Thyroid gland (tissue), 4 donors: Measurements from ENCODE around the gene LHPP. TPM values are rescaled to one million over a fixed set of nuclear protein-coding genes. Genes with fewer than 3 reads are reported as not detected.
A peak's percentile ranks its signal among the peaks of the same experiment; 100 is the strongest.

Experiments used
- DNase-seq, 2 donors: peaks; one replicate each; pipeline ENCODE4 v3.0.0-alpha.2; 2019
- H3K27ac ChIP-seq, 3 donors: fragments of 200-600 bp; sonication (generic); 1 replicate in 2 of 3; 2 replicates in 1 of 3; pipeline ENCODE4 v1.5.1; 2016 to 2019; ENCODE audit warnings: mild to moderate bottlenecking in 1 of 3, moderate library complexity in 1 of 3
- H3K27me3 ChIP-seq: fragments of 200-600 bp; sonication (generic); one replicate; pipeline ENCODE4 v1.5.1; 2019
- H3K36me3 ChIP-seq, 2 donors: fragments of 200-600 bp; sonication (generic); one replicate each; pipeline ENCODE4 v1.5.1; 2016 to 2019
- H3K4me1 ChIP-seq, 2 donors: fragments of 200-600 bp; sonication (generic); one replicate each; pipeline ENCODE4 v1.5.1; 2017 to 2019
- H3K4me3 ChIP-seq, 3 donors: fragments of 200-600 bp; sonication (generic); replicated peaks in 1 of 3; 1 replicate in 2 of 3; 2 replicates in 1 of 3; pipeline ENCODE4 v1.5.1; 2016; ENCODE audit warnings: mild to moderate bottlenecking in 1 of 3
- H3K9me3 ChIP-seq: fragments of 200-600 bp; sonication (generic); one replicate; pipeline ENCODE4 v1.5.1; 2017
- POLR2A ChIP-seq, 2 donors: fragments of 450-650 bp; IDR thresholded peaks; one replicate each; pipeline ENCODE4 v1.6.1; 2017; ENCODE audit warnings: antibody characterized with exemption in 2 of 2, mild to moderate bottlenecking in 2 of 2, moderate library complexity in 1 of 2
- WGBS, 2 donors: methylation state at CpG; one replicate each; pipeline ENCODE4 v1.1.5; 2017; 5-methylcytosine and 5-hydroxymethylcytosine counted together
- intact Hi-C: fragments of 100-400 bp; cut with DNase I; formaldehyde crosslinking; loops from one replicate; pipeline ENCODE4 v1.15.1; 2023
- total RNA-seq, 4 donors: library from RNA; depleted of rRNA; stranded (reverse); fragments of >200 nt; gene quantifications; one replicate each; pipeline ENCODE4 v1.2.3, GENCODE V29; 2016
- TF ChIP-seq, protein P1 (sequence below), 6 experiments: fragments of 200-600 bp in 3 of 6; fragments of 450-650 bp in 3 of 6; sonication (generic) in 3 of 6; IDR thresholded peaks; one replicate each; pipeline ENCODE4 v1.5.1; 2016 to 2019; ENCODE audit warnings: antibody characterized with exemption in 6 of 6, mild to moderate bottlenecking in 2 of 6, inconsistent platforms in 1 of 6, moderate library complexity in 1 of 6

LHPP gene
- total RNA-seq, 4 donors from 2014 or later, result 8.3 to 69.9 (median 48.3) TPM

DNA sequence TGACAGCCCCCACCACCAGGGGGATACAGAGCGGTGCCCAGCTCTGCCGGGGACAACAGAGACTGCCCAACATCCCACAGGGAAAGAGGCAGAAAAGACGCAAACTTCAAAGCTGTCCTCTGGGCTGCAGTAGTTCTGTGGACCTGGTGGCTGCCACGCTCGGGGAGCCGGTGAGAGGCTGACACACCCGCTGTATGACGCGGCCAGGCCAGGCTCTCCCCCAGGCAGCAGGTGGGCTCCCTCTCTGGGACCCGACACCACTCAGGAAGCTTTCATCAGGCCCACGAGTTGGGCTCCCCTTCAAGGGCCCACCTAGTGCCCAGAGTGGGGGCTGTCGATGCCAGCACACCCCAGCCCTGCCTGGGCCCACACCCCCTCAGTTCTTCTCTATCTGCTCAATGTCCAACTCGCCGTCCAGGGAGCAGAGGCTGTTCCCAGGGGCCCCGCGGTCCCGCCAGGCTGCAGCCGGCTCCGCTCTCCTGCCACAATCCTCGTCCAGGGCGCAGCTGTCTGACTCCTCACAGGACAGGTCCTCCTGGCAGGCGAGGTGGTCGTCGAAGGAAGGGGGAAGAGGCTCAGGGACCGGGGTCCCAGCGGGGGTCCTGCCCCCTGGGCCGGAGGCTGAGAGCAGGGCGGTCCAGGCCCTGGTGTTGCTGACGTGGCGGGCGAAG lies 161.4 kb downstream of the LHPP start:
- peaks cover 94 to 100% of the 10 kb centered on the region in 2 donors for H3K4me1 ChIP-seq
- 69 to 77% methylated on average over 20 to 24 of the region's 31 CpGs for WGBS, 2 donors
- H3K27ac ChIP-seq, result peak overlapping the region; percentile 88 to 98 (median 98)
- no peaks in the 10 kb centered on the region for H3K27me3 ChIP-seq
- no peaks in the 10 kb centered on the region for H3K9me3 ChIP-seq
- H3K4me3 ChIP-seq, result no peak overlapping the region
- TF ChIP-seq, protein P1, sequence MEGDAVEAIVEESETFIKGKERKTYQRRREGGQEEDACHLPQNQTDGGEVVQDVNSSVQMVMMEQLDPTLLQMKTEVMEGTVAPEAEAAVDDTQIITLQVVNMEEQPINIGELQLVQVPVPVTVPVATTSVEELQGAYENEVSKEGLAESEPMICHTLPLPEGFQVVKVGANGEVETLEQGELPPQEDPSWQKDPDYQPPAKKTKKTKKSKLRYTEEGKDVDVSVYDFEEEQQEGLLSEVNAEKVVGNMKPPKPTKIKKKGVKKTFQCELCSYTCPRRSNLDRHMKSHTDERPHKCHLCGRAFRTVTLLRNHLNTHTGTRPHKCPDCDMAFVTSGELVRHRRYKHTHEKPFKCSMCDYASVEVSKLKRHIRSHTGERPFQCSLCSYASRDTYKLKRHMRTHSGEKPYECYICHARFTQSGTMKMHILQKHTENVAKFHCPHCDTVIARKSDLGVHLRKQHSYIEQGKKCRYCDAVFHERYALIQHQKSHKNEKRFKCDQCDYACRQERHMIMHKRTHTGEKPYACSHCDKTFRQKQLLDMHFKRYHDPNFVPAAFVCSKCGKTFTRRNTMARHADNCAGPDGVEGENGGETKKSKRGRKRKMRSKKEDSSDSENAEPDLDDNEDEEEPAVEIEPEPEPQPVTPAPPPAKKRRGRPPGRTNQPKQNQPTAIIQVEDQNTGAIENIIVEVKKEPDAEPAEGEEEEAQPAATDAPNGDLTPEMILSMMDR (IDR thresholded peaks at IDR 0.05), result no peak
- TF ChIP-seq POLR2A (IDR thresholded peaks at IDR 0.05), result no peak
- no peaks in the 10 kb centered on the region for H3K36me3 ChIP-seq
- DNase-seq, result peak; percentile 79
- intact Hi-C loops, result loop anchor here (10.0 kb wide), 1 partner anchor 72 kb away; no protein-coding TSS in a partner anchor

DNA sequence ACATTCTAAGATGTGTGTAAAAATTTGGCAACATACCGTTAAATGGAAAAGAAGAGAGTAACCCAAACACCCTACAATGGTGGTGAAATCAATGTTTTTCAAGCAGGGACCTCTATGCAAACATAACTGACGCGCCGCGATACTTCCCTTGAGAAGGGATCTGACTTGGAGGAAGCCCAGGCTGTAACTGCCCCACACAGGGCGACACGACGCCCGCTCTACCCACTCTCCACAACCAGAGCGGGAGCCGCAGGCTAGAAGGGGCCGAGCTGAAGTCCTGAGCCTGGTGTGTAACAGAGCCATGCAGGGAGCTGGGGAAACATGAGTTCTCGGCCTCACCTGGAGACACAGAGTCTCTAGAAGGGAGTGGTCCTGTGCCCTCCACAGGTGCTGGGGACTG lies 162.4 kb downstream of the LHPP start:
- Histone ChIP-seq H3K36me3 (no peaks in the 10 kb centered on the region), H3K4me3 (no peak overlapping the region), H3K27ac (peak overlapping the region; percentile 88 to 98 (median 98)), H3K9me3 (no peaks in the 10 kb centered on the region), H3K27me3 (no peaks in the 10 kb centered on the region), H3K4me1 (peaks cover 94 to 100% of the 10 kb centered on the region in 2 donors)
- WGBS, 2 donors, result 59 to 66% methylated on average over 13 of the region's 13 CpGs
- intact Hi-C loops, result loop anchor here (10.0 kb wide), 1 partner anchor 71 kb away; no protein-coding TSS in a partner anchor
- DNase-seq, result peak; percentile 52 to 60
- TF ChIP-seq POLR2A (IDR thresholded peaks at IDR 0.05), result no peak
- TF ChIP-seq, protein P1 (IDR thresholded peaks at IDR 0.05), result no peak

DNA sequence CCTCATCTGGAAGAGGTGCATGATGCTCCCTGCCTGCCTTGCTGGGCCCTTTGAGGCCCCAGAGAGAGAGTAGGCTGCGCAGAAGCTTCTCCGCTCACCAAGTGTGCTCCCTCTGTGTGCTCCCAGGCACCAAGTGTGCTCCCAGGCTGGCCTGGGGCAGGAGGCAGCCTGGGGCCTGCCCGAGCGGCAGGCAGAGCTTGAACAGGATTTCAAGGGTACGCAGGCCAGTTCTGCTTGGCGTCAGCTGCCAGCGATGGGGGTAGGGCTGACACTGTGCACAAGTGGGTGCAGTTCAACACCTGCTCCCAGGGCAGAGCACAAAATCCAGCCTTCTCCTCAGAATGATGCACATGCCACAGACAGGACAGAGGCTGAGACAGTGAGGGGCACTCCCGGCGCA lies 162.8 kb downstream of the LHPP start:
- Histone ChIP-seq H3K9me3 (no peaks in the 10 kb centered on the region), H3K4me3 (no peak overlapping the region), H3K27me3 (no peaks in the 10 kb centered on the region), H3K27ac (peak overlapping the region; percentile 88 to 98 (median 98)), H3K36me3 (no peaks in the 10 kb centered on the region), H3K4me1 (peaks cover 94 to 100% of the 10 kb centered on the region in 2 donors)
- intact Hi-C loops, result loop anchor here (10.0 kb wide), 1 partner anchor 70 kb away; no protein-coding TSS in a partner anchor
- TF ChIP-seq, protein P1 (IDR thresholded peaks at IDR 0.05), result no peak
- peak in 1 of 2 donors; percentile 52 for TF ChIP-seq POLR2A (IDR thresholded peaks at IDR 0.05)
- WGBS, 2 donors, result 39 to 66% methylated on average over 7 of the region's 9 CpGs
- peak; percentile 91 for DNase-seq

DNA sequence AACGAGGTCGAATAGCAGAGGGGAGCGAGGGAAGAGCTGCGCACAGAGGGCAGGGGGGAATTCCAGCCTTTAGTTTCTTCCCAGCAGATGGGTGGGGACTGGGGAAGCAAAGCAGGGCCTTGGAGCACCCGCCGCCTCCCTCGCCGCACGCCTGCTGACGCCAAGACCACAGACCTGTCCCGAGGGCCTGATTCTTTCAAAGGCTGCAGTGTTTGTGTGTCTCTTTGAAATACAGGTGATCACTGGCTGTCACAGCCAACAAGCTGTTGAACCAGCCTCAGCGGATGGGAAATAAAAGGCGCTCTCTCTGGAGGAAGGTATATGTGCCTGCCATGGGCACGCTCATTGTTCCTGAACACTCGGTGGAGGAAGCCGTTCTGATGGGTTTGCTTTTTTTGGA lies 163.3 kb downstream of the LHPP start:
- 72 to 75% methylated on average over 6 to 16 of the region's 16 CpGs for WGBS, 2 donors
- no peaks in the 10 kb centered on the region for H3K9me3 ChIP-seq
- peaks cover 94 to 100% of the 10 kb centered on the region in 2 donors for H3K4me1 ChIP-seq
- intact Hi-C loops, result loop anchor here (5.0 to 10.0 kb wide), 2 partner anchors 70 to 117 kb away; partner anchors contain the start of gene FAM53B
- H3K27me3 ChIP-seq, result no peaks in the 10 kb centered on the region
- peak overlapping the region; percentile 88 to 98 (median 98) for H3K27ac ChIP-seq
- no peak overlapping the region for H3K4me3 ChIP-seq
- TF ChIP-seq POLR2A (IDR thresholded peaks at IDR 0.05), result no peak
- TF ChIP-seq, protein P1 (IDR thresholded peaks at IDR 0.05), result peak in 1 of 6 experiments; percentile 17
- no peaks in the 10 kb centered on the region for H3K36me3 ChIP-seq
- DNase-seq, result peak in 1 of 2 donors; percentile 43

DNA sequence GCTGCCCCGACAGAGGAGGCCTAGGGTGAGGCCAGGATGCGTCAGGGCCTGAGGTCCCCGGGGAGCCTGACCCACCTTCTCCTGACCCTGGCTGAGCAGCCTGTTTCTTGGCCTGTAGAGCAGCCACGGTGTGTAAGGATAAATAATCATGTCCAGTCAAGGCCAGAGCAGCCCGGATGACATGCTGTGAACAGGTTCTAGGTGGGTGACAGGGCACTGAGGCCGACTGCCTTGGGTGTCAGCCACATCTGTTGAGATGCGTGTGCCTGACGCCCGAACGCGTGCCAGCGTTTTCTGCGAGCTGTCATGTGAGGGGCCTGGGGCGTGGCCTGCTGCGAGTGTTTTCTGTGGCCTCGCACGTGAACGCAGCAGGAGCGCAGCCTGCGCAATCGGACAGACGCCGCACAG lies 164.2 kb downstream of the LHPP start:
- Histone ChIP-seq H3K27ac (peak overlapping the region; percentile 9 to 98 (median 88)), H3K9me3 (no peaks in the 10 kb centered on the region), H3K4me3 (no peak overlapping the region), H3K27me3 (no peaks in the 10 kb centered on the region), H3K36me3 (no peaks in the 10 kb centered on the region), H3K4me1 (peaks cover 94 to 100% of the 10 kb centered on the region in 2 donors)
- no peak for DNase-seq
- intact Hi-C loops, result loop anchor here (5.0 to 10.0 kb wide), 2 partner anchors 69 to 116 kb away; partner anchors contain the start of gene FAM53B
- TF ChIP-seq POLR2A (IDR thresholded peaks at IDR 0.05), result no peak
- TF ChIP-seq, protein P1 (IDR thresholded peaks at IDR 0.05), result no peak
- 86 to 90% methylated on average over 12 to 23 of the region's 23 CpGs for WGBS, 2 donors
